Ishikawa (cell line): Measurements from ENCODE around the gene SERAC1.

ENCODE experiments used
- CREB1 ChIP-seq: IDR thresholded peaks from 2 replicates; pipeline ENCODE4 v1.6.1; 2012; ENCODE audit warnings: low read depth
- EP300 ChIP-seq: IDR thresholded peaks from 2 replicates; pipeline ENCODE4 v1.6.1; 2012; ENCODE audit warnings: borderline replicate concordance
- FOXM1 ChIP-seq: IDR thresholded peaks from 2 replicates; pipeline ENCODE4 v1.6.1; 2012; ENCODE audit warnings: low read depth, borderline replicate concordance
- MAX ChIP-seq: IDR thresholded peaks from 2 replicates; pipeline ENCODE4 v1.6.1; 2012
- RAD21 ChIP-seq: IDR thresholded peaks from 2 replicates; pipeline ENCODE4 v1.6.1; 2012; ENCODE audit warnings: low read depth
- YY1 ChIP-seq: IDR thresholded peaks from 2 replicates; pipeline ENCODE4 v1.6.1; 2012; ENCODE audit warnings: low read depth
- TF ChIP-seq, protein P1 (sequence below): IDR thresholded peaks from 2 replicates; pipeline ENCODE4 v1.6.1; 2012; ENCODE audit warnings: low read depth, mild to moderate bottlenecking

DNA sequence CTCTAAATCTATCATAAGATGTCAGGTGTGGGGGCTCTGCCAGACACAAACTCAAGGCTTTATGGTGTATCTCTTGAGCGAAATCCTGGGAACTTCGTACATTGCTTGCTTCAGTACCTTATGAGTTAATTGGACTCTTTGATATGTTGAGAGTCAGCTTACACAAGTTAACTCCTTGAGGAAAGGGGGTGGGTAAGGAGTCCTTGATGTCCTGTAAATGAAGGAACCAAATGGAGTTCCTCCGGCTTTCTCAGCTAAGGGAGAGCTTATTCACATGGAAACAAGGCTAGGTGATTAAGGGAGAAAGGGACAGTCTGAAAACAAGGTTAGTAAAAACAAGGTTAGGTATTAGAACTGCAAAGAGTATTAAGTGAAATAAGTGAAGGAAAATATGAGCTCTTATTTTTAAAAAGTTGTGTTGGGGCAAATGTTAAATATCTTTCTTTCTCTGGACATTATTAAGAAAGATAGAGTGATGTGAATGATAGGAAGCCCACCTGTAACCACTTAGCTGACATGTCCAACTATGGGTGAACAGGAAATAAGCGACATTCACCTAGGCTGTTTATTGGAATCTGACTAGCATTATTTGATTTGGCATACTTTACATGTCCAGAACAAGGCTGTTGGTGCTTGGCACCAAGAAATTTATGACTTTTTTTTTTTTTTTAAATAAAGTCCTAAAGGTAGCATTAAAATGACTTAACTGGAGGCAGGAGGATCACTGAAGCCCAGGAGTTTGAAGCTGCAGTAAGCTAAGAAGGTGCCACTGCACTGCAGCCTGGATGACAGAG is 26.6 kb upstream of the SERAC1 start:
- TF ChIP-seq EP300, result no peak
- TF ChIP-seq MAX, result no peak
- TF ChIP-seq YY1, result no peak
- TF ChIP-seq CREB1, result no peak
- TF ChIP-seq, protein P1, sequence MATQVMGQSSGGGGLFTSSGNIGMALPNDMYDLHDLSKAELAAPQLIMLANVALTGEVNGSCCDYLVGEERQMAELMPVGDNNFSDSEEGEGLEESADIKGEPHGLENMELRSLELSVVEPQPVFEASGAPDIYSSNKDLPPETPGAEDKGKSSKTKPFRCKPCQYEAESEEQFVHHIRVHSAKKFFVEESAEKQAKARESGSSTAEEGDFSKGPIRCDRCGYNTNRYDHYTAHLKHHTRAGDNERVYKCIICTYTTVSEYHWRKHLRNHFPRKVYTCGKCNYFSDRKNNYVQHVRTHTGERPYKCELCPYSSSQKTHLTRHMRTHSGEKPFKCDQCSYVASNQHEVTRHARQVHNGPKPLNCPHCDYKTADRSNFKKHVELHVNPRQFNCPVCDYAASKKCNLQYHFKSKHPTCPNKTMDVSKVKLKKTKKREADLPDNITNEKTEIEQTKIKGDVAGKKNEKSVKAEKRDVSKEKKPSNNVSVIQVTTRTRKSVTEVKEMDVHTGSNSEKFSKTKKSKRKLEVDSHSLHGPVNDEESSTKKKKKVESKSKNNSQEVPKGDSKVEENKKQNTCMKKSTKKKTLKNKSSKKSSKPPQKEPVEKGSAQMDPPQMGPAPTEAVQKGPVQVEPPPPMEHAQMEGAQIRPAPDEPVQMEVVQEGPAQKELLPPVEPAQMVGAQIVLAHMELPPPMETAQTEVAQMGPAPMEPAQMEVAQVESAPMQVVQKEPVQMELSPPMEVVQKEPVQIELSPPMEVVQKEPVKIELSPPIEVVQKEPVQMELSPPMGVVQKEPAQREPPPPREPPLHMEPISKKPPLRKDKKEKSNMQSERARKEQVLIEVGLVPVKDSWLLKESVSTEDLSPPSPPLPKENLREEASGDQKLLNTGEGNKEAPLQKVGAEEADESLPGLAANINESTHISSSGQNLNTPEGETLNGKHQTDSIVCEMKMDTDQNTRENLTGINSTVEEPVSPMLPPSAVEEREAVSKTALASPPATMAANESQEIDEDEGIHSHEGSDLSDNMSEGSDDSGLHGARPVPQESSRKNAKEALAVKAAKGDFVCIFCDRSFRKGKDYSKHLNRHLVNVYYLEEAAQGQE, result no peak
- TF ChIP-seq FOXM1, result no peak
- TF ChIP-seq RAD21, result no peak
